ENCODE results near the gene FAM184B. TPM values are rescaled to one million over a fixed set of nuclear protein-coding genes. Genes with fewer than 3 reads are reported as not detected.

The FAM184B gene
- total RNA-seq, 1 experiment from 2014 or later: 0.09 TPM

DNA sequence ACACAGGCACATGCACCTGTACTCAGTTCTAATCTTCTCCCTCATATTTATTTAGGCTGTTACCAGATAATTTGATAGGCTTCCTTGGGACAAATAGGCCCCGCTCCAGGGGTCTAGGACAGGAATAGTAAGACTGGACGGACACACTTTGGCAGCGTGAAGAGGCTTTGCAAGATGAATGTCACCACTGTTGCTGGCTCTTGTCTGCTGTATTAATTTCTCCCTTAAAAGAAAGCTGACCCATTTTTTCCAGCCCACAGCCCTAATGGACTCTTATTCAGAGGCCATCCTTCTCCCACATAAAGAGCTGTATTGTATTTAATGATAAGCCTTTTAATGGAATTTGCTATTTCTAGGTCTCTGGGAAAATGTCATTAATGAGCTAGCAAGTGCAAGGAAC, 18.0 kb downstream of the FAM184B start:
- TF ChIP-seq, protein P1, sequence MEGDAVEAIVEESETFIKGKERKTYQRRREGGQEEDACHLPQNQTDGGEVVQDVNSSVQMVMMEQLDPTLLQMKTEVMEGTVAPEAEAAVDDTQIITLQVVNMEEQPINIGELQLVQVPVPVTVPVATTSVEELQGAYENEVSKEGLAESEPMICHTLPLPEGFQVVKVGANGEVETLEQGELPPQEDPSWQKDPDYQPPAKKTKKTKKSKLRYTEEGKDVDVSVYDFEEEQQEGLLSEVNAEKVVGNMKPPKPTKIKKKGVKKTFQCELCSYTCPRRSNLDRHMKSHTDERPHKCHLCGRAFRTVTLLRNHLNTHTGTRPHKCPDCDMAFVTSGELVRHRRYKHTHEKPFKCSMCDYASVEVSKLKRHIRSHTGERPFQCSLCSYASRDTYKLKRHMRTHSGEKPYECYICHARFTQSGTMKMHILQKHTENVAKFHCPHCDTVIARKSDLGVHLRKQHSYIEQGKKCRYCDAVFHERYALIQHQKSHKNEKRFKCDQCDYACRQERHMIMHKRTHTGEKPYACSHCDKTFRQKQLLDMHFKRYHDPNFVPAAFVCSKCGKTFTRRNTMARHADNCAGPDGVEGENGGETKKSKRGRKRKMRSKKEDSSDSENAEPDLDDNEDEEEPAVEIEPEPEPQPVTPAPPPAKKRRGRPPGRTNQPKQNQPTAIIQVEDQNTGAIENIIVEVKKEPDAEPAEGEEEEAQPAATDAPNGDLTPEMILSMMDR (conservative IDR thresholded peaks at IDR 0.05): no peak
- WGBS (ENCODE audit: extremely low coverage, insufficient read length, low lambda C conversion rate): no CpG with 5 or more reads among the region's 3 CpGs
- H3K79me2 ChIP-seq (ENCODE audit: insufficient read depth, low read length): no peaks in the 10 kb centered on the region
- Mint-ChIP-seq H3K4me1 (peaks cover 9 to 13% of the 10 kb centered on the region in 2 experiments), H3K4me3 (no peak overlapping the region), H3K27me3 (ENCODE audit: low read depth) (peaks cover under 1% of the 10 kb centered on the region), H3K27ac (no peak overlapping the region), H3K36me3 (ENCODE audit: insufficient read depth in 1 of 3, low read depth in 3 of 3) (peaks cover 0 to 11% (median 8%) of the 10 kb centered on the region in 3 experiments; a peak in 2 of 7 replicates), H3K9me3 (peaks cover 15 to 20% of the 10 kb centered on the region in 2 experiments; a peak in 4 of 5 replicates)
- H3K9ac ChIP-seq (ENCODE audit: extremely low read depth, insufficient read length, low read length): no peak overlapping the region
- H2BK12ac ChIP-seq (ENCODE audit: insufficient read length, low read depth, low read length): no peak overlapping the region
- no peaks in the 10 kb centered on the region for H3K79me1 ChIP-seq (ENCODE audit: insufficient read depth, low read depth, low read length, poor library complexity, severe bottlenecking)
- no peak overlapping the region for H3K14ac ChIP-seq (ENCODE audit: insufficient read depth, low read length)
- no peak overlapping the region for H2BK120ac ChIP-seq (ENCODE audit: low read depth, low read length, poor library complexity, severe bottlenecking)
- no peak overlapping the region for H2AK5ac ChIP-seq (ENCODE audit: insufficient read length, low read length)
- H3K4me1 ChIP-seq (ENCODE audit: insufficient read depth, low read length): peaks cover 5% of the 10 kb centered on the region; the same call in 1 of the 2 replicates
- no peak overlapping the region for H3K23ac ChIP-seq (ENCODE audit: insufficient read length, low read depth, low read length)
- no peak overlapping the region for H3K4me2 ChIP-seq (ENCODE audit: insufficient read depth, insufficient read length, low read length)
- H2BK15ac ChIP-seq (ENCODE audit: low read depth, low read length): no peak overlapping the region
- H3K56ac ChIP-seq (ENCODE audit: insufficient read length, low read depth, low read length): no peak overlapping the region
- H3T11ph ChIP-seq (ENCODE audit: low read length): no peak overlapping the region
- H3K18ac ChIP-seq (ENCODE audit: insufficient read length, low read depth, low read length): no peak overlapping the region
- no peak overlapping the region for H4K91ac ChIP-seq (ENCODE audit: insufficient read length, low read depth, low read length)
- H3K9me3 ChIP-seq (ENCODE audit: control insufficient read depth, low read depth, low read length): peaks cover 4% of the 10 kb centered on the region
- no peaks in the 10 kb centered on the region for H3K23me2 ChIP-seq (ENCODE audit: insufficient read length, low read depth, low read length, poor library complexity, severe bottlenecking)
- H3K4ac ChIP-seq (ENCODE audit: low read depth, low read length): no peak overlapping the region
- H4K8ac ChIP-seq (replicated peaks; ENCODE audit: insufficient read length, low read depth, low read length): no peak overlapping the region
- H3K27ac ChIP-seq (ENCODE audit: insufficient read length, low read depth, low read length): no peak overlapping the region
- H4K5ac ChIP-seq (ENCODE audit: insufficient read length, low read depth, low read length): no peak overlapping the region
- H4K20me1 ChIP-seq (ENCODE audit: control insufficient read depth, insufficient read depth, insufficient read length): no peaks in the 10 kb centered on the region
- no peaks in the 10 kb centered on the region for H3K27me3 ChIP-seq (ENCODE audit: insufficient read depth, low read length)
- no peak for DNase-seq
- H2AFZ ChIP-seq (ENCODE audit: low read length): no peak overlapping the region
- H2BK20ac ChIP-seq (ENCODE audit: low read depth, low read length, poor library complexity, severe bottlenecking): no peak overlapping the region
- H2BK5ac ChIP-seq (ENCODE audit: insufficient read length, low read length): no peak overlapping the region
